Measurements from ENCODE around the gene PHKG1.
A peak's percentile ranks its signal among the peaks of the same experiment; 100 is the strongest.
"Not testable (repeated sequence)": the region's sequence is repeated elsewhere in the genome, so short reads cannot be mapped to it uniquely, and the experiment has no call there.

The PHKG1 gene

GRCh38 chr7:56083150-56083785 lies 9.5 kb downstream of the PHKG1 start:
- Histone ChIP-seq H3K27ac (ENCODE audit: low read depth, low read length) (no peak overlapping the region), H3K4me1 (ENCODE audit: control insufficient read depth, insufficient read depth, low read length, unreplicated experiment) (peaks cover 11% of the 10 kb centered on the region), H3K79me2 (ENCODE audit: control insufficient read depth, insufficient read depth, low read length, unreplicated experiment) (no peaks in the 10 kb centered on the region), H3K4me3 (ENCODE audit: low read depth, low read length) (no peak overlapping the region), H3K36me3 (ENCODE audit: insufficient read depth, low read length) (peaks cover 4% of the 10 kb centered on the region; the same call in 1 of the 2 replicates), H3K27me3 (ENCODE audit: insufficient read depth, low read length) (no peaks in the 10 kb centered on the region), H2AFZ (ENCODE audit: low read length, unreplicated experiment) (no peak overlapping the region)

- Histone ChIP-seq H3K4me3 (ENCODE audit: low read depth, low read length) (no peak overlapping the region), H2AFZ (ENCODE audit: low read length, unreplicated experiment) (no peak overlapping the region), H3K36me3 (ENCODE audit: insufficient read depth, low read length) (peaks cover 4% of the 10 kb centered on the region; the same call in 1 of the 2 replicates), H3K4me1 (ENCODE audit: control insufficient read depth, insufficient read depth, low read length, unreplicated experiment) (peaks cover 12% of the 10 kb centered on the region), H3K79me2 (ENCODE audit: control insufficient read depth, insufficient read depth, low read length, unreplicated experiment) (no peaks in the 10 kb centered on the region), H3K27ac (ENCODE audit: low read depth, low read length) (no peak overlapping the region), H3K27me3 (ENCODE audit: insufficient read depth, low read length) (no peaks in the 10 kb centered on the region)
Observed at GRCh38 chr7:56081626-56082340, 11.0 kb downstream of the PHKG1 start.

GRCh38 chr7:56080726-56081435 lies 11.9 kb downstream of the PHKG1 start:
- H3K36me3 ChIP-seq (ENCODE audit: insufficient read depth, low read length); H3K79me2 ChIP-seq (ENCODE audit: control insufficient read depth, insufficient read depth, low read length, unreplicated experiment); H3K4me3 ChIP-seq (ENCODE audit: low read depth, low read length); H3K27ac ChIP-seq (ENCODE audit: low read depth, low read length); H3K27me3 ChIP-seq (ENCODE audit: insufficient read depth, low read length); H2AFZ ChIP-seq (ENCODE audit: low read length, unreplicated experiment): not testable (repeated sequence)
- peaks cover 16% of the 10 kb centered on the region for H3K4me1 ChIP-seq (ENCODE audit: control insufficient read depth, insufficient read depth, low read length, unreplicated experiment)

- no peak overlapping the region for H3K4me3 ChIP-seq (ENCODE audit: low read depth, low read length)
- no peak overlapping the region for H2AFZ ChIP-seq (ENCODE audit: low read length, unreplicated experiment)
- peaks cover 16% of the 10 kb centered on the region for H3K4me1 ChIP-seq (ENCODE audit: control insufficient read depth, insufficient read depth, low read length, unreplicated experiment)
- peaks cover 4% of the 10 kb centered on the region; the same call in 1 of the 2 replicates for H3K36me3 ChIP-seq (ENCODE audit: insufficient read depth, low read length)
- H3K79me2 ChIP-seq (ENCODE audit: control insufficient read depth, insufficient read depth, low read length, unreplicated experiment): no peaks in the 10 kb centered on the region
- peak overlapping the region; percentile 33 for H3K27ac ChIP-seq (ENCODE audit: low read depth, low read length)
- no peaks in the 10 kb centered on the region for H3K27me3 ChIP-seq (ENCODE audit: insufficient read depth, low read length)
Observed at GRCh38 chr7:56079450-56080185, 13.1 kb downstream of the PHKG1 start.

- H3K79me2 ChIP-seq (ENCODE audit: control insufficient read depth, insufficient read depth, low read length, unreplicated experiment): no peaks in the 10 kb centered on the region
- H3K27me3 ChIP-seq (ENCODE audit: insufficient read depth, low read length): no peaks in the 10 kb centered on the region
- no peak overlapping the region for H2AFZ ChIP-seq (ENCODE audit: low read length, unreplicated experiment)
- no peak overlapping the region for H3K4me3 ChIP-seq (ENCODE audit: low read depth, low read length)
- H3K27ac ChIP-seq (ENCODE audit: low read depth, low read length): no peak overlapping the region
- peaks cover 4% of the 10 kb centered on the region; the same call in 1 of the 2 replicates for H3K36me3 ChIP-seq (ENCODE audit: insufficient read depth, low read length)
- H3K4me1 ChIP-seq (ENCODE audit: control insufficient read depth, insufficient read depth, low read length, unreplicated experiment): peaks cover 16% of the 10 kb centered on the region
Observed at GRCh38 chr7:56078196-56078595, 14.6 kb downstream of the PHKG1 start.

- H3K27ac ChIP-seq (ENCODE audit: low read depth, low read length): no peak overlapping the region
- no peaks in the 10 kb centered on the region for H3K27me3 ChIP-seq (ENCODE audit: insufficient read depth, low read length)
- peaks cover 16% of the 10 kb centered on the region for H3K4me1 ChIP-seq (ENCODE audit: control insufficient read depth, insufficient read depth, low read length, unreplicated experiment)
- H3K4me3 ChIP-seq (ENCODE audit: low read depth, low read length): no peak overlapping the region
- H3K36me3 ChIP-seq (ENCODE audit: insufficient read depth, low read length): peaks cover 4% of the 10 kb centered on the region; the same call in 1 of the 2 replicates
- H2AFZ ChIP-seq (ENCODE audit: low read length, unreplicated experiment): no peak overlapping the region
- H3K79me2 ChIP-seq (ENCODE audit: control insufficient read depth, insufficient read depth, low read length, unreplicated experiment): no peaks in the 10 kb centered on the region
Observed at GRCh38 chr7:56077681-56078080, 15.1 kb downstream of the PHKG1 start.

GRCh38 chr7:56074371-56074791 lies 18.4 kb downstream of the PHKG1 start:
- 0 out of 2 replicates have a peak, but pooled peaks cover 9% of the 10 kb centered on the region for H3K36me3 ChIP-seq (ENCODE audit: insufficient read depth, low read length)
- H3K27ac ChIP-seq (ENCODE audit: low read depth, low read length): no peak overlapping the region
- no peaks in the 10 kb centered on the region for H3K27me3 ChIP-seq (ENCODE audit: insufficient read depth, low read length)
- no peaks in the 10 kb centered on the region for H3K79me2 ChIP-seq (ENCODE audit: control insufficient read depth, insufficient read depth, low read length, unreplicated experiment)
- peaks cover 10% of the 10 kb centered on the region for H3K4me1 ChIP-seq (ENCODE audit: control insufficient read depth, insufficient read depth, low read length, unreplicated experiment)
- no peak overlapping the region for H3K4me3 ChIP-seq (ENCODE audit: low read depth, low read length)
- H2AFZ ChIP-seq (ENCODE audit: low read length, unreplicated experiment): no peak overlapping the region

GRCh38 chr7:56066376-56066775 lies 26.4 kb downstream of the PHKG1 start:
- H3K36me3 ChIP-seq (ENCODE audit: insufficient read depth, low read length): peaks cover 23% of the 10 kb centered on the region
- H3K4me3 ChIP-seq (ENCODE audit: low read depth, low read length); H3K27me3 ChIP-seq (ENCODE audit: insufficient read depth, low read length); H3K27ac ChIP-seq (ENCODE audit: low read depth, low read length); H2AFZ ChIP-seq (ENCODE audit: low read length, unreplicated experiment): not testable (repeated sequence)
- H3K4me1 ChIP-seq (ENCODE audit: control insufficient read depth, insufficient read depth, low read length, unreplicated experiment): peaks cover 24% of the 10 kb centered on the region
- H3K79me2 ChIP-seq (ENCODE audit: control insufficient read depth, insufficient read depth, low read length, unreplicated experiment): peaks cover 19% of the 10 kb centered on the region

- Histone ChIP-seq H3K27ac (ENCODE audit: low read depth, low read length) (peak within 1 kb of the TSS; percentile 92), H3K27me3 (ENCODE audit: insufficient read depth, low read length) (no peaks in the 10 kb centered on the region), H3K36me3 (ENCODE audit: insufficient read depth, low read length) (peaks cover 32% of the 10 kb centered on the region), H3K4me3 (ENCODE audit: low read depth, low read length) (peak within 1 kb of the TSS; percentile 88), H3K4me1 (ENCODE audit: control insufficient read depth, insufficient read depth, low read length, unreplicated experiment) (peaks cover 45% of the 10 kb centered on the region), H2AFZ (ENCODE audit: low read length, unreplicated experiment) (peak within 1 kb of the TSS; percentile 17), H3K79me2 (ENCODE audit: control insufficient read depth, insufficient read depth, low read length, unreplicated experiment) (peaks cover 27% of the 10 kb centered on the region)
Observed at GRCh38 chr7:56063882-56064625, 28.7 kb downstream of the PHKG1 start, which contains the start of gene SUMF2. Gene SUMF2, plus strand, starts transcription at chr7:56064286. Its CDS starts 26 bp downstream, at chr7:56064312.

Measured in ACC112 (cell line).